ENCODE results near the gene TCHP. TPM values are rescaled to one million over a fixed set of nuclear protein-coding genes. Genes with fewer than 3 reads are reported as not detected.

Gene TCHP
- total RNA-seq, 1 donor, result 11.5 TPM

DNA sequence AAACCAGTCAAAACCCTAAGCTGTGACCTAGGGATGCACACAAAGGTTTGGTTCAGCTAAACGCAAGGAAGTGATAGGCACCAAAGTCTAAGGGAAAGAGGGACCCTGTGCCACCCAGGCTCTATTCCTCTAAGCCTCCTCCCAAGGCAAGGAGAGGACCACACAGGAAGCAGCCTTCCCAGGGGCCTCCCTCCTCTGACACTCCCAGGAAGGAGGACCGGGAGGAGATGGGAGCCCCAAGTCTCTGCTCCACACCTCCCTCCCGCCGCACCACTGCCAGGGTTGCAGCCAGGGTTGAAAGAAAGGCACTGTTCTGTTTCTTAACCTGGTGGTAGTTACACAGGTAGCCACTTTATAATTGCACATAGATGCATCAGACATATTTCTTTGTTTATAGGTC is 21.9 kb downstream of the TCHP start:
- no peak overlapping the region for H3K4me3 ChIP-seq (ENCODE audit: low read depth, low read length)
- TF ChIP-seq, protein P1, sequence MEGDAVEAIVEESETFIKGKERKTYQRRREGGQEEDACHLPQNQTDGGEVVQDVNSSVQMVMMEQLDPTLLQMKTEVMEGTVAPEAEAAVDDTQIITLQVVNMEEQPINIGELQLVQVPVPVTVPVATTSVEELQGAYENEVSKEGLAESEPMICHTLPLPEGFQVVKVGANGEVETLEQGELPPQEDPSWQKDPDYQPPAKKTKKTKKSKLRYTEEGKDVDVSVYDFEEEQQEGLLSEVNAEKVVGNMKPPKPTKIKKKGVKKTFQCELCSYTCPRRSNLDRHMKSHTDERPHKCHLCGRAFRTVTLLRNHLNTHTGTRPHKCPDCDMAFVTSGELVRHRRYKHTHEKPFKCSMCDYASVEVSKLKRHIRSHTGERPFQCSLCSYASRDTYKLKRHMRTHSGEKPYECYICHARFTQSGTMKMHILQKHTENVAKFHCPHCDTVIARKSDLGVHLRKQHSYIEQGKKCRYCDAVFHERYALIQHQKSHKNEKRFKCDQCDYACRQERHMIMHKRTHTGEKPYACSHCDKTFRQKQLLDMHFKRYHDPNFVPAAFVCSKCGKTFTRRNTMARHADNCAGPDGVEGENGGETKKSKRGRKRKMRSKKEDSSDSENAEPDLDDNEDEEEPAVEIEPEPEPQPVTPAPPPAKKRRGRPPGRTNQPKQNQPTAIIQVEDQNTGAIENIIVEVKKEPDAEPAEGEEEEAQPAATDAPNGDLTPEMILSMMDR (IDR thresholded peaks at IDR 0.05; ENCODE audit: insufficient read depth, low read length), result no peak
- no peak for DNase-seq (ENCODE audit: low read depth)

DNA sequence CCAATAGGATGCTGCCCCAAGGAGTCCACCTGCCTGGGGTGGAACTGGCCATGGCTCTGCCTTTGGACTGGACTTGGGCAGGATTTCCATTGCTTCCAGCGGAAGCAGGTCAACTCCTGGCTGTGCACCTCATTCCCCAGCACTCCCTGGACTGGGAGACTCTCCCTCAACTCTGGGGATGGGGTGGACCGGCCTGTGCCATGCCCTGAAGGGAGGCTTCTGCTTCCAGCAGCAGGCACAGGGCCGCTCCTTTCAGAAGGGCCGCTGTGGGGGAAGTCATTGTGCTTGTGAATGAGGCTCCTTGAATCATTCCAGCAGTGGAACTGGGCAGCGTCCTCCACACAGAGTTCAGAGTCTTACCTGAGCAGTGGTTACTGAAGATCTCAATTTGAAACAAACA is 23.0 kb downstream of the TCHP start:
- no peak overlapping the region for H3K4me3 ChIP-seq (ENCODE audit: low read depth, low read length)
- DNase-seq (ENCODE audit: low read depth), result no peak
- TF ChIP-seq, protein P1 (IDR thresholded peaks at IDR 0.05; ENCODE audit: insufficient read depth, low read length), result no peak

DNA sequence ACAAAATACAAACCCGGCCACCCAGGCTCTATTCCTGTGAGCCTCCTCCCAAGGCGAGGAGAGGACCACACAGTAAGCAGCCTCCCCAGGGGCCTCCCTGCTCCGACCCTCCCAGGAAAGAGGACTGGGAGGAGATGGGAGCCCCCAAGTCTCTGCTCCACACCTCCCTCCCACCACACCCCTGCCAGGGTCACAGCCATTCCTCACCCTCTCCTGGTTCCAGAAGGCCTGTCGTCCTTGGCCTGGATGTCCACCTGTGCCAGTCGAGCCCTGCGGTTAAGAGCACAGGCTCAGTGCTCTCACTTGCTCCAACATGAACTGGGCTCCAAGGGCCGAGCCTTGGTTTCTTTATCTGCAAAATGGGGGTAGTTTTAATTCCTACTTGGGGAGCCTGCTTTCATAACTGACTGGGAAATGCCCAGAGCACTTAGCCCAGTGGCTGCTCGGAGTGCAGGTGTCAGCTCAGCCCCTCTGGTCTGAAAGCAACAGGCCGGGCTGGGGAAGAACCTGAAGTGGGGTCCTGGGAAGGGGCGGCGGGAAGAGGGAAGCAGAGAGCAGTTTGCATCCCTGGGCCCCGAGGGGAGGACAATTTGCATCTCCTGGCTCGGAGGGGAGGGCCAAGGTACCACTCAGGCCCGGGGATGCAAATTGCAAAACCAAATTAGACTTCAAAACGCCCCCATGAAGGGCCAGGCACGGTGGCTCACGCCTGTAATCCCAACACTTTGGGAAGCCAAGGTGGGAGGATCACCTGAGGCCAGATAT is 23.6 kb downstream of the TCHP start:
- TF ChIP-seq, protein P1 (IDR thresholded peaks at IDR 0.05; ENCODE audit: insufficient read depth, low read length), result no peak
- H3K4me3 ChIP-seq (ENCODE audit: low read depth, low read length), result no peak overlapping the region
- no peak for DNase-seq (ENCODE audit: low read depth)

DNA sequence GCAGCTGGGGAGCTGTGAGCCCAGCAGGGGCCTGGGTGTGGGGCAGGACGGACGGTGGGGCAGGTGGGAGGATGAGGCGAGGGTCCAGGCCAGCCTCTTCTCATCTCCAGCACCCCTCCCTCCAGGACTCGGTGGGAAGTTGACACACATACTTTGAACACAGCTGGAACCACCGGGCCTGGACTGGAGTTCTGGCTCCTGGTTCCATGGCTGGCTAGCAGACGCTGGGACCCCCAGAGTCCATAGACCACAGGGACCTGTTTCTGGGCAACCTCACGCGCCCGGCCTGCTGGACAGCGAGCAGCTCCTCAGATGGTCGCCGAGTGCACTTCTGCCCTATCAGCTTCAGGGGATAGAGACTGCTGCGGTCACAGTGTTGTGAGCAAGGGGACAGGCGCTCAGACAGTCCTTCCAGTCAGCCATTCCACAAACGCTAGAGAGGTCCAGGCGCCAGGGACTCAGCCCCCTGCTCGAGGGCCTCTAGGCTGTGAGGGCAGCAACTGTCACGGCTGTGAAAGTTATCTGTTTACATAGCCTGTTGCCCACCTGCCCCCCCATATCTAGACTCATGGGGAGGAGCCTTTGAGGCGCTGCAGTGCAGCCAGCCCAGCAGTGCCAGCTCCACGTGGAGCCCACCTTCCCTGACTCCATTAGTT is 25.2 kb downstream of the TCHP start:
- no peak overlapping the region for H3K4me3 ChIP-seq (ENCODE audit: low read depth, low read length)
- TF ChIP-seq, protein P1 (IDR thresholded peaks at IDR 0.05; ENCODE audit: insufficient read depth, low read length), result no peak
- DNase-seq (ENCODE audit: low read depth), result no peak

DNA sequence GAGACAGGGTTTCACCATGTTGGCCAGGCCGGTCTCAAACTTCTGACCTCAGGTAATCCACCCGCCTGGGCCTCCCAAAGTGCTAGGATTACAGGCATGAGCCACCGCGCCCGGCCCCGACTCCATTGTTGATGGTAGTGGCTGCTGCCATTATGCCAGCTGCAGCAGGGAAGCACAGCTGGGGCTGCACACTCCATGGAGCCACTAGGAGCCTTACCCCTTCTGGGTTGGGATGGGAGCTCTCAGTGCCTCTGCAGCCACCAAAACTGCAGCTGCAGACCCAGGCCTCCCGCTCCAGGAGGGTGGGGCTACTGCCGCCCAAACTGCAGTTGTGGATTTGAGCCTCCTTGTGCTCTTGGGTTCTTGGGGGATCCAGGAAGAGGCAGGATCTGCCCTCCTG is 25.9 kb downstream of the TCHP start:
- no peak for DNase-seq (ENCODE audit: low read depth)
- TF ChIP-seq, protein P1 (IDR thresholded peaks at IDR 0.05; ENCODE audit: insufficient read depth, low read length), result no peak
- H3K4me3 ChIP-seq (ENCODE audit: low read depth, low read length), result no peak overlapping the region

DNA sequence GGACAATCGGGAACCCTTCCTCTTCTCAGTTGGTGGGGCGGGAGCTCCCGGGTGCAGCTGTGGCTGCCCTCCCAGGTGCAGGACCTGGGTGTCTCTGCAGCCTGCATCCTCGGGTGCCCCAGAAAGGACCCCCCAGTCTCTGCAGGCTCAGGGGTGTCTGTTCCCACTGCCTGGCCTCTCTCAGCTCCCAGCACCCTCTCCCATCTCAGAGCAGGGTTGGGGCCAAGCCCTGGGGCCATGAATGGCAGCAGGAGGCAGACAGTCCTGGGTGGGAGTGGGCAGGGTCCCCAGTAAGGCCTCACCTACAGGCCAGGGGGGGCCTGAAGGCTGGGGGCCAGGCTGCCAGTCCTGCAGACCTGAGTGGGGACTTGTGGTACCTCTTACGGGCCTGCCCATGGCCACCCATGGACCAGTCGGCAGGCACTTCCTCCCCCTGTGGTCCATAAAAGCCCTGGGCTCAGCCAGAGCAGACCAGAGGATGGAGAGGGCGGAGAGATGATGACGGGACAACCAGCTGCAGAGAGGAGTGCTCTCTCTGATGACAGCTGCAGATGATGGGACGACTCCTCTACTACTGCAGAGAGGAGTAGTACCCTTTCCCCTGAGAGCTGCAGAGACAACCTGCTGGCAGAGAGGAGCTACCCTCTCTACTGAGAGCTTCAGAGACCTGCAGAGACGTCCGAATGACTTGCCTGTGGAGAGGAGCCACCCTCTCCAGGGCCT is 26.6 kb downstream of the TCHP start:
- TF ChIP-seq, protein P1 (IDR thresholded peaks at IDR 0.05; ENCODE audit: insufficient read depth, low read length), result no peak
- DNase-seq (ENCODE audit: low read depth), result no peak
- no peak overlapping the region for H3K4me3 ChIP-seq (ENCODE audit: low read depth, low read length)
